ENCODE data around the gene SETD6.
"Not testable (repeated sequence)": the region's sequence is repeated elsewhere in the genome, so short reads cannot be mapped to it uniquely, and the experiment has no call there.

The SETD6 gene, protein sequence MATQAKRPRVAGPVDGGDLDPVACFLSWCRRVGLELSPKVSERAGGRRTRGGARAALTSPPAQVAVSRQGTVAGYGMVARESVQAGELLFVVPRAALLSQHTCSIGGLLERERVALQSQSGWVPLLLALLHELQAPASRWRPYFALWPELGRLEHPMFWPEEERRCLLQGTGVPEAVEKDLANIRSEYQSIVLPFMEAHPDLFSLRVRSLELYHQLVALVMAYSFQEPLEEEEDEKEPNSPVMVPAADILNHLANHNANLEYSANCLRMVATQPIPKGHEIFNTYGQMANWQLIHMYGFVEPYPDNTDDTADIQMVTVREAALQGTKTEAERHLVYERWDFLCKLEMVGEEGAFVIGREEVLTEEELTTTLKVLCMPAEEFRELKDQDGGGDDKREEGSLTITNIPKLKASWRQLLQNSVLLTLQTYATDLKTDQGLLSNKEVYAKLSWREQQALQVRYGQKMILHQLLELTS

GRCh38 chr16:58515125-58515870 is at the start of gene SETD6:
TSS of gene SETD6 (plus strand) at chr16:58515517. CDS start at chr16:58515538, 21 bp downstream.
- peak; percentile 87 for DNase-seq

- no peak for DNase-seq
Observed at GRCh38 chr16:58465817-58466216, 49.5 kb upstream of the SETD6 start.

DNA sequence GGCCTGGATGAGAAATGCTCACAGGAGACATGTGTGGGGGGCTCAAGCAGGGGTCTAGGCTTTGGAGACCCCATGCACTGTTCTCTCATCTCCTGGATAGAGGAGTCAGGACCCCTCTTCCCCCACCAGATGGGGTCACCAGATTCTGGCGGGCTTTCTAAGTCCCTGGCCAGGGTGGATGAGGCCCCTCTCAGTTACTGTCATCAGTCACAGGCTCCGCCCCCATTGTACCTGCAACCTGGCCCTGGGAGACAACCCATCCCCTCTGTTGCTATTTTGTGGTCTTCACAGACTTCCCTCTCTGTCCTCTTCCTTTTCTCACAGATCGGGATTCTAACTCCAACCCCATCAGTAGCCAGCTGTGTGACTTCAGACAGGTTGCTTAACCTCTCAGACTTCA is 48.9 kb upstream of the SETD6 start:
- DNase-seq, result no peak

DNA sequence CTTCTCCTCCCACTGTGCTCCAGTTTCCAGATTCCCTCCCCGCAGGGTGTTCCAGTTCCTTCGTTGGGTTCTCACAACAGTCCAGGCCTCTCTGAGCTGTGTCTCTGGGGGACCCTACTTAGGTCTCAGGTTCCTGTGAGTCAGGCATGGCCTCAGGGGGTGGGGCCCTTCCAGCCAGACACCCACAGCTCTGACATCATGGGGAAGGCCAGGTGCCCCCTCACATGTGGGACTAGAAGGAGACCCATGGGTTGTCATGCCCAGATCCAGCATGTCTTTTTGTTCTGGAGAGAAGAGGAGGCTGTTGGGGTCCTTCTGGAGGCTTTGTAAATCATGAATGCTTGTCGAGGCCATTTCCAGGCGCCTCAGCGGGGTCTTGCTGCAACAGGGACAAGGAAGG is 47.4 kb upstream of the SETD6 start:
- DNase-seq, result no peak

DNA sequence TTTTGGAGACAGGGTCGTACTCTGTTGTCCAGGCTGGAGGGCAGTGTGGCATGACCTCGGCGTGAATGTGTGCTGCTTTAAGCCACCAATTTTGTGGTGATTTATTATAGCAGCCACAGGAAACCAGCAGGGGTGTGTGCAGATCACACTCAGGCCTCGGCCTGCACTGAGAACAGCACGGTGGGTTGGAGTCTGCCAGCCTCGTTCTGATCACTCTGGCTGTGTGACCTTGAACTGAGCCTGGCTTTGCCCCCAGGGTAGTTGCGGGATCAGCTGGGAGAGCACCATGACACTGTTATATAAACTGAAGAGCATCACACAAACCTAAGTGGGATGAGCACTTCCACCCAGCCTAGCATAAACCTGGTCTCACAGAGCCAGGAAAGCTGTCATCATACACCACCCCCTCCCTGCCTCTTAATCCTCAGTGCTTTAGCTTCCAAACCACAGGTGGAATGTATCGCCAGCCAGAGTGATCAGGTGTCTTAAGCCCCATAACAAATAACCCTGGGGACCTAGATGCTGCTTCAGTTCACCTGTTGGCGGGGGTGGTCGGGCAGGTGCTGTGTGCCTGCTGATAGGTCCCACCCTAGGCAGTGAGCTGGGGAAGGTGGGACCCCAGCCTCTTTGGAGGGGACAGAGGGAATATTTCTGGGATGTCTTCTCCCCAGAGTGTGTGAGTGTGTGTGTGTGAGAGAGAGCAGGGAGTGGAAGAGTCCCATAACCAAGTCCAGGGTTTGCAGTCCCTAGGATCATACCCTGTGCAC is 43.9 kb upstream of the SETD6 start:
- no peak for DNase-seq

DNA sequence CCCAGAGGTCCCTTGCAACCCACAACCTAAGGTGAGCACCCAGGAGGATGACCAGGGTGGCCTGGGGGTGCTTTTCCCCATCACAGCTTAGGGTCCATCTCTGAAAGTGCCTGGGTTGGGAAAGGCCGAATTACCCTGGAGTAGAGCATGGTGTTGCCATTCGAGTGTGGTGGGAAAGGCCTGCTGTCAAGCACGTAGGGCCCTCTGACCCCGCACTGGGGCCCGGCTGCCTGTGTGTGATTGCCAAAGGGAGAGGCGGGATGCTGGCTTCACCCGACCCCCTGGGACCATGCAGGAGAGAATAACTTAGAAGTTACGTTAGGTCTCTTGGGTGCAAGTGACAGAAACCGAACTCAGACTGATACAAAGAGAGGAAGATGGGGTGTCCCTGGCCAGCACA is 43.1 kb upstream of the SETD6 start:
- no peak for DNase-seq

- DNase-seq, result no peak
Observed at GRCh38 chr16:58472827-58473226, 42.5 kb upstream of the SETD6 start.

DNA sequence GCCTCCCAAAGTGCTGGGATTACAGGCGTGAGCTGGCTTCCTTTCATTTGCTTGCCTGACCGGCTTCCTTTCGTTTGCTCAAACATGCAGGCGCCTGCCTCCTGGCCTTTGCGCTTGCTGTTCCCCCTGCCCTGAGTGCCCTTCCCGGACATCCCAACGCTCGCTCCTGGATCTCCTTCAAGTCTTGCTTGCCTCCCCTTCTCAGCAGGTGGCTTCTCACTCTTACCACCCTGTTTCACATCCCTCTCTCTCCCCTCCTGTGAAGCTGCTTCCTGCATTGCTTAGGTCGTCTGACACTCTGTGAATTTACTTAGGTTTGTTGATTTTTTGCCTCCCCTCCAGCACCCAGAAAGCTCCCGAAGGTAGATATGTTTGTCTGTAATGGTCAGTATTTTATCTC is 41.0 kb upstream of the SETD6 start:
- no peak for DNase-seq

DNA sequence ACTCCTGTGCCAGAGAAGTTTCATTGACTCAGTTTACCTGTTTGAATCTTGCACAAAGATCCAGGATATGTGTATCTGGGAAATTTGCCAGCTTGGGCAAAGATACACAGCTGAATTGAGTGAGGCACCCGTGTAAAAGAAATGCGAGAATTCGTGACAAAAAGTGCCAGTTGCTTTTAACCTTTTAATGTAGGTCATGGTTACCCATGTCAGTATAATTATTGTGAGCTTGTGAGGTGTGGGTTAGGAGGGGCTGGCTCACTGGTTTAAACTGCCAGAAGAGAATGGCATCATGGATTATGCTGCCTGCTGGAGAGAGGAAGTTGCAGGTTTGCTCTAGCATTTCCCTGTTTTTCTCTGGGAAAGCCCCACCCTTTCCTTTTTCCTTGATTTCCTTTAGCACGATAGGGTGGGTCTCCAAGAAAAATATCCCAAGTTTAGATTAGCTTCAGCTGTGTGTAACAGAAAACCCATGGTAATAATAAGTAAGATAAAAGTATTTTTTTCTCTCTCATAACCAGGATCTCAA is 40.2 kb upstream of the SETD6 start:
- no peak for DNase-seq

- DNase-seq, result no peak
Observed at GRCh38 chr16:58476791-58477190, 38.5 kb upstream of the SETD6 start.

- no peak for DNase-seq
Observed at GRCh38 chr16:58478427-58478826, 36.9 kb upstream of the SETD6 start.

DNA sequence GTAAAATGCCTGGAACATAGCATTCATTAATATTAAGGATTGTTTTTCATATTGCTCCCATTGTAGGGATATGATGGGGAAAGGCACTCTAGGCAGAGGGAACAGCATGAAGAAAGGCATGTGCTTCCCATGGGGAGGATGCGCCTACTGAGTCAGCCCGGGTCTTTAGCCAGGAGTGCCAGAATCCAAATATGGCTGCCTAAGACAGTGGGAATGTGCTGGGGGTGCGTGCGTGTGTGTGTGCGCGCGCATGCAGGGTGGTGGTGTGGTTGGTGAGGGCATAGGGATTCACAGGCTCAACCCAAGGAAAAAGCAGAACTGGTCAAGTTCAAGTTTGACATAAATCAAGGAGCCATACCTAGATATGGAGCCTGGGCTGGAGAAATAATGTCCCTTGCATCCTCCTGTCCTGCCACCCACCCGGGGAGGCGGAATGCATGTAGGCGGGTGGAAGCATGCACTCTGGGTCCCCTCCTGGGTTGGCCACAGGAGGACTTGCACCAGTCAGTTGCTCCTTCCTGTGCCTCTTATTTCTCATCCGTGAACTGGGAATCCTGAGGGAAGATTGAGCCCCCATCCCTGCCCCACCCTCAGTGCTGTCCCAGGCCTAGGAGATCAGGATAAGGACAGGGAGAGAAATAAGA is 34.0 kb upstream of the SETD6 start:
- DNase-seq, result no peak

DNA sequence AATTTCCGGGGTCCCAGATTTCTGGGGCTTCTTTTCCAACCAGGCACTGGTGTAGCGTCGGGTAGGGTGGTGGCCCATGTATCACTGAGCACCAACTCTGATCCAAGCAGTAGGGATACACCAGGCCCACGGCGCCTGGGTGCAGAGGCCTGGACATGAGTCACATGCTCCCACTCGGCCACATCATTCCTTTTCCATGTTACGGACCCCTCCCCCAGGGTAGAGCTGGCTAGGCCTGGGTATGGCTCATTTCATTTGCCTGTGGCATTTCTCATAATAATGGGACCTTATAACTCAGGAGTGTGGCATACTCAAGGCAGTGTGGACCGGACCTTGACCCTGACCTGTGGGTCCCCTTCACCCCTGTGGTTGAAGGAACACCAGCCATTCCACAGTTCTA is 33.4 kb upstream of the SETD6 start:
- DNase-seq, result no peak

DNA sequence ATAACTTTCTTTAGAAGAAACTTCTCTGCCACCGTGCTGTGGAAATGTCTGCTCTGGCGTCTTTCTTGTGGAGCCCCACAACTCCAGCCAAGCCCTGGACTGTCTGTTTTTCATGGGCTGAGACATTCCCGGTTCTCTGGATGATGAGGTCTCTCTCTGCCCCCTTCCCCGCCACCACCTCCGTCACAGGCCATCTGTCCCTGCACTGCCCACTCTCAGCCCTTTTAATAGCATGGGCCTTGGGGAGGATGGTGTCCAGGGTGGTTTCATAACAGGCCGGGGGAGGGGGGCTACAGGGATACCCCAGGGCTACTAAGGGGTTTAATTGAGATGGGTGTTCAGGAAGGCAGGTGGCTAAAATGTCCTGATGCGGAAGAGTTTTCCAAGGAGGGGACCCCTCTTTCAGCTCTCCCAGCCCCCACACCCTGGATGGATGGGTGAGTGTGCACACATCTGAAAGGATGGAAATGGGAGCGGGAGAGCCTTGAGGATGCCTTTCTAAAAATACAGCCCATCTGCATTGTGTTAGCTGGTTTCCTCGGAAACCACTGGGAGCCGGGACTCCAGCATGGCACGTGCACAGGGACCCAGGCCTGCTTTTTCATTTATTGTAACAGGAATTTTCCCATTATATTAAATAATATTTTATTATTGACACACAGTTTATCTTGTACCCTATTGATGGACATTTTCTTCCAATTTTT is 30.0 kb upstream of the SETD6 start:
- DNase-seq, result no peak

- peak; percentile 88 for DNase-seq
Observed at GRCh38 chr16:58487566-58488351, 27.6 kb upstream of the SETD6 start.

- DNase-seq, result no peak
Observed at GRCh38 chr16:58488531-58488930, 26.8 kb upstream of the SETD6 start.

- DNase-seq, result no peak
Observed at GRCh38 chr16:58490065-58490464, 25.3 kb upstream of the SETD6 start.

DNA sequence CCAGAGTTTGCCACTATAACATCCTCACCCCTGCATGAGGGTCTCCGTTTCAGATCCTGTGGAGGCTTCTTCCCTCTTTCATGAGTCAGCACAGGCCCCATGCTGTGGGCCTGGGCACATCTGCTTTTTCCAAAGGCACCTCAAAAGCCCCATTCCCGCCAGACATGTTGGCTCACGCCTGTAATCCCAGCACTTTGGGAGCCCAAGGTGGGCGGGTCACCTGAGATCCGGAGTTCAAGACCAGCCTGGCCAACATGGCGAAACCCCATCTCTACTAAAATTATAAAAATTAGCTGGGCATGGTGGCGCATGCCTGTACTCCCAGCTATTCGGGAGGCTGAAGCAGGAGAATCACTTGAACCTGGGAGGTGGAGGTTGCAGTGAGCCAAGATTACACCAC is 24.8 kb upstream of the SETD6 start:
- not testable (repeated sequence) for DNase-seq

- DNase-seq, result no peak
Observed at GRCh38 chr16:58492066-58492465, 23.3 kb upstream of the SETD6 start.

- DNase-seq, result peak; percentile 39
Observed at GRCh38 chr16:58492735-58493134, 22.6 kb upstream of the SETD6 start.

GRCh38 chr16:58493756-58494431 is 21.4 kb upstream of the SETD6 start:
- no peak for DNase-seq

All from COR-L47 (cell line).